Fibroblast of pulmonary artery (primary cell): ENCODE data around the gene ULBP2.
"Not testable (repeated sequence)": the region's sequence is repeated elsewhere in the genome, so short reads cannot be mapped to it uniquely, and the experiment has no call there.

ENCODE experiments used
- DNase-seq: peaks from one replicate; pipeline ENCODE4 v3.0.0-alpha.2; 2010; ENCODE audit warnings: low read depth
- H3K4me3 ChIP-seq: replicated peaks from 2 replicates; pipeline ENCODE4 v1.5.1; 2011; ENCODE audit warnings: low read depth, mild to moderate bottlenecking, control low read depth, low read length, moderate library complexity
- TF ChIP-seq, protein P1 (sequence below): IDR thresholded peaks from 2 replicates; pipeline ENCODE4 v1.5.1; 2011; ENCODE audit warnings: mild to moderate bottlenecking, control low read depth, low read length, inconsistent platforms; ENCODE audit errors: missing control alignments

ULBP2 gene

DNA sequence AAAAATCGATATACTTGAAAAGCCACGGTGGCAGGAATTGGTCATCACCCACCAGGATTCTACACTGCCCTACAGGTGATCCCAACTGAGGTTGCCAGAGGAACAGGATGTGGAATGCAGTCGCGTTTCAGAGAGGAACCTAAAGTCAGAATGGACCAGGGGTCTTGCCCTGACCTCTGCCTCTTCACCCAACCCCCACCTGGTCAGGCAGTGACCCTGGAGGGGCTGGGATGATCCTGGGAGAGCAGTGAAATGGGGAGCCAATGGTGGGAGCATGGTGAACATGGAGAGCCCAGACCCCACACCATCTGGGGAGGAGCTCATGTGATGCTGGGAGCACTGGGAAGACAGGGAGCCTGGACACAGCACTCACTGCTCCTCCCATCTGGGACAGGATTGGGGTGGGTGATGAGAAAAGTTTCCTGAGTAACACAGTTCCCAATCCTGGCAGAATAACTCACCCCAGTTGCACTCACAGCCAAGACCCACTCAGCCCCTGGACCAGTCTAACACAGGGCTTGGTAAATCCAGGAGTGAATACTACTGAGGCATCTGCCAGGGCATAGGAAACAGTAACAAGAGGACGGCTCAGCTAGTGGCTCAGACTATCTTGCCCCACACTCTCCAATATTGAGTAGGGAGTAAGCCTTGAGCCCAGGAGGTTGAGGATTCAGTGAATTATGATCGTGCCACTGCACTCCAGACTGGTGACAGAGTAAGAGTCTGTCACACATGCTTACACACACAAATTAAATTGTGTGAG lies 1.7 kb upstream of the ULBP2 start:
- H3K4me3 ChIP-seq, result no peak overlapping the region
- TF ChIP-seq, protein P1, sequence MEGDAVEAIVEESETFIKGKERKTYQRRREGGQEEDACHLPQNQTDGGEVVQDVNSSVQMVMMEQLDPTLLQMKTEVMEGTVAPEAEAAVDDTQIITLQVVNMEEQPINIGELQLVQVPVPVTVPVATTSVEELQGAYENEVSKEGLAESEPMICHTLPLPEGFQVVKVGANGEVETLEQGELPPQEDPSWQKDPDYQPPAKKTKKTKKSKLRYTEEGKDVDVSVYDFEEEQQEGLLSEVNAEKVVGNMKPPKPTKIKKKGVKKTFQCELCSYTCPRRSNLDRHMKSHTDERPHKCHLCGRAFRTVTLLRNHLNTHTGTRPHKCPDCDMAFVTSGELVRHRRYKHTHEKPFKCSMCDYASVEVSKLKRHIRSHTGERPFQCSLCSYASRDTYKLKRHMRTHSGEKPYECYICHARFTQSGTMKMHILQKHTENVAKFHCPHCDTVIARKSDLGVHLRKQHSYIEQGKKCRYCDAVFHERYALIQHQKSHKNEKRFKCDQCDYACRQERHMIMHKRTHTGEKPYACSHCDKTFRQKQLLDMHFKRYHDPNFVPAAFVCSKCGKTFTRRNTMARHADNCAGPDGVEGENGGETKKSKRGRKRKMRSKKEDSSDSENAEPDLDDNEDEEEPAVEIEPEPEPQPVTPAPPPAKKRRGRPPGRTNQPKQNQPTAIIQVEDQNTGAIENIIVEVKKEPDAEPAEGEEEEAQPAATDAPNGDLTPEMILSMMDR, result no peak
- DNase-seq, result no peak

GRCh38 chr6:149940672-149940982 lies 1.2 kb upstream of the ULBP2 start:
- DNase-seq, result no peak
- TF ChIP-seq, protein P1, result no peak

DNA sequence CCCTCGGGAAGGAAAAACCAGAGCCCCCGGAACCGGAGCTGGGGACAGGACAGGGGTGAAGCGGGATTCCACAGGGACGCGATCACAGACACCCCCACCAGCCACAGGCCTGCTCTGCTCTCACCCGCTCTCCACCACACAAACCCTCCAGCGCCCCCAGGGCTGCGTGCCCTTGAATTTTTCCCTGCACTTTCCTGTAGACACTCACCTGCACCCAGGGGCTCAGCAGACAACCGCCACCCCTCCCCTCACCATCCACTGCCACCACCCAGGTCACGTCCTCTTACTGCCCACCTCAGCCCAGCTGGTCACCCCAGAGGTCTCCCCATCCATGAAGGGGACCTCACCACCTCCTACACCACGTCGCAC lies 631 bp downstream of the ULBP2 start:
- TF ChIP-seq, protein P1, result no peak
- H3K4me3 ChIP-seq, result peak overlapping the region; percentile 83
- no peak for DNase-seq

More at GRCh38 chr6:149940672-149940982, 1.2 kb upstream of the ULBP2 start:
- H3K4me3 ChIP-seq, result no peak overlapping the region

DNA sequence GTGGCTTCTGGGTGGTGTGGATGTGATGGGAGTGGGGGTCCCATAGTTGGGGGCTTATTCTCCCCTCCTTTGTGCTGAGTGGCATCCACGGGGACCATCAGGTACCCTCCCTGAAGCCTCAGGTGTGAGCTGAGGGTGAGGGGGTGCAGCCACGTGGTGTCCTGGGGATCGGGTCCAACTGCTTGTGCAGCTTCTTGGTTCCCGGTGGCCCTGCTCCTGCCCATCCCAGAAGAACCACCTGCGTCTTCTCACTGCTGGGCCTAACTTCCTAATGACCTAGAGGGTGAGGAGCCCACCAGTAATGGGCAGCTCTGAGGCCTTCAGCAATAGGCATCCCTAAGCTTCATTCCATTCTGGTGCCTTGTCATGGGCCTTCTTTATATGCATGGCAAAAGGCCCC lies 1.5 kb downstream of the ULBP2 start:
- not testable (repeated sequence) for H3K4me3 ChIP-seq, DNase-seq

DNA sequence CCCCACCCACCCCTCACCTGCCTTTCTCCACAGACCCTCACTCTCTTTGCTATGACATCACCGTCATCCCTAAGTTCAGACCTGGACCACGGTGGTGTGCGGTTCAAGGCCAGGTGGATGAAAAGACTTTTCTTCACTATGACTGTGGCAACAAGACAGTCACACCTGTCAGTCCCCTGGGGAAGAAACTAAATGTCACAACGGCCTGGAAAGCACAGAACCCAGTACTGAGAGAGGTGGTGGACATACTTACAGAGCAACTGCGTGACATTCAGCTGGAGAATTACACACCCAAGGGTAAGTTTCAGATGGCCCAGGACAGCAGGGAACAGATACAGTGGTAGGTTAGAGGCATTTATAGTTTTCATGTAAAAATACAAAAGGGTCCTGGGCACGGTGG lies 3.5 kb downstream of the ULBP2 start:
- DNase-seq, H3K4me3 ChIP-seq: not testable (repeated sequence)

GRCh38 chr6:149946631-149947030 lies 4.8 kb downstream of the ULBP2 start:
- not testable (repeated sequence) for DNase-seq, H3K4me3 ChIP-seq

GRCh38 chr6:149947533-149947932 lies 5.7 kb downstream of the ULBP2 start:
- not testable (repeated sequence) for DNase-seq, H3K4me3 ChIP-seq

DNA sequence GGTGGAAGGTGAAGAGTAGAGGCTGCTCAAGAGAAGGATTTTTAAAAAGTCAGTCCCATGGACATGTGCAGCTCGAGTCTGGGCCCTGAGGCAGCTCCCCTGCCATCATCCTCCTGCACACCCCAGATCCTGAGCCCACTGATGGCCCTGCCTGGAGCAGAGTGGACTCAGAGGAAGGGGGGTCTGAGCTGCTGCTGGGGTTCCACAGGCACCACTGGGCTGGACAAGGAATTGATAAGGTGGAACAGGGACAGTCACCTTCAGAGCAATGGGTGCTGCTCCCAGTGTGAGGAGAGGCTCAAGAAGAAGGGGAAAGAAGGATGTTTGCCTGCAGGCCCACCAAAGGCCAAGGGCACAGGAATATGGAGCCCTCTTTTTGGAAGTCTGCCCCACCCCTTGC lies 6.2 kb downstream of the ULBP2 start:
- no peak overlapping the region for H3K4me3 ChIP-seq
- no peak for DNase-seq
- TF ChIP-seq, protein P1, result no peak

GRCh38 chr6:149948616-149949015 lies 6.8 kb downstream of the ULBP2 start:
- TF ChIP-seq, protein P1, result no peak
- DNase-seq, result no peak

More at GRCh38 chr6:149948616-149949015, 6.8 kb downstream of the ULBP2 start:
- no peak overlapping the region for H3K4me3 ChIP-seq
